CD4-positive, CD25-positive, alpha-beta regulatory T cell (primary cell): ENCODE results near the gene CYP27A1. TPM values are rescaled to one million over a fixed set of nuclear protein-coding genes. Genes with fewer than 3 reads are reported as not detected.

ENCODE experiments used
- ATAC-seq, 2 donors: fragments of 150-1000 bp; cut with Tn5 transposase; one replicate each; pipeline ENCODE4 v1.10.0; 2021; ENCODE audit warnings: low read depth in 2 of 2, moderate number of reproducible peaks in 2 of 2, moderate library complexity in 1 of 2
- DNase-seq, 3 donors: peaks; one replicate each; pipeline versions ENCODE4 v3.0.0 to v3.0.0-alpha.2; 2012 to 2022; ENCODE audit warnings: mixed read lengths in 1 of 3
- H3K27ac ChIP-seq: one replicate; pipeline ENCODE4 v1.7.0; 2013; ENCODE audit warnings: mild to moderate bottlenecking, low read length; ENCODE audit not compliant: insufficient read depth, poor library complexity, severe bottlenecking
- H3K27me3 ChIP-seq: one replicate; pipeline ENCODE4 v1.7.0; 2013; ENCODE audit warnings: low read length; ENCODE audit not compliant: control insufficient read depth, insufficient read depth
- H3K36me3 ChIP-seq: one replicate; pipeline ENCODE4 v1.7.0; 2013; ENCODE audit warnings: mild to moderate bottlenecking, low read length, moderate library complexity; ENCODE audit not compliant: control insufficient read depth, insufficient read depth
- H3K4me1 ChIP-seq: 2 replicates; pipeline ENCODE4 v1.7.0; 2013; ENCODE audit warnings: mild to moderate bottlenecking, low read length; ENCODE audit not compliant: insufficient read depth, control insufficient read depth, poor library complexity, severe bottlenecking
- H3K4me3 ChIP-seq: one replicate; pipeline ENCODE4 v1.7.0; 2013; ENCODE audit warnings: low read depth, mild to moderate bottlenecking, low read length, moderate library complexity
- H3K9me3 ChIP-seq, 2 experiments: 1 replicate in 1 of 2; 2 replicates in 1 of 2; pipeline ENCODE4 v1.7.0; 2013; ENCODE audit warnings: low read length in 2 of 2, mild to moderate bottlenecking in 1 of 2, moderate library complexity in 1 of 2; ENCODE audit not compliant: control insufficient read depth in 2 of 2
- H3K27ac Mint-ChIP-seq, 3 donors: one replicate each; pipeline ENCODE4 v1.8.0; 2020 to 2022; ENCODE audit warnings: mild to moderate bottlenecking in 3 of 3, mixed read lengths in 3 of 3, moderate library complexity in 2 of 3
- H3K27me3 Mint-ChIP-seq: one replicate; pipeline ENCODE4 v1.8.0; 2022; ENCODE audit warnings: mild to moderate bottlenecking, mixed read lengths
- H3K36me3 Mint-ChIP-seq: one replicate; pipeline ENCODE4 v1.8.0; 2020; ENCODE audit warnings: mixed read lengths
- H3K4me1 Mint-ChIP-seq, 4 donors: one replicate each; pipeline ENCODE4 v1.8.0; 2020 to 2022; ENCODE audit warnings: mixed read lengths in 4 of 4, mild to moderate bottlenecking in 1 of 4
- H3K4me3 Mint-ChIP-seq, 4 donors: one replicate each; pipeline ENCODE4 v1.8.0; 2020 to 2022; ENCODE audit warnings: mild to moderate bottlenecking in 4 of 4, mixed read lengths in 4 of 4, moderate library complexity in 3 of 4
- H3K9me3 Mint-ChIP-seq, 7 donors: one replicate each; pipeline ENCODE4 v1.8.0; 2020 to 2022; ENCODE audit warnings: mixed read lengths in 7 of 7, mild to moderate bottlenecking in 3 of 7, moderate library complexity in 2 of 7
- polyA plus RNA-seq, 4 donors: library from polyadenylated mRNA; unstranded; fragments of 300-500 nt; fragmentation: Illumina TruSeq; gene quantifications; one replicate each; pipeline ENCODE4 v1.2.3, GENCODE V29; 2021
- total RNA-seq: library from RNA; stranded (reverse); gene quantifications from one replicate; pipeline ENCODE4 v1.2.3, GENCODE V29; 2022

CYP27A1 gene
- total and polyA plus RNA-seq, 5 donors from 2014 or later: 0.13 TPM; not detected in 4

GRCh38 chr2:218805627-218806026, 23.7 kb downstream of the CYP27A1 start:
- no peak for ATAC-seq

DNA sequence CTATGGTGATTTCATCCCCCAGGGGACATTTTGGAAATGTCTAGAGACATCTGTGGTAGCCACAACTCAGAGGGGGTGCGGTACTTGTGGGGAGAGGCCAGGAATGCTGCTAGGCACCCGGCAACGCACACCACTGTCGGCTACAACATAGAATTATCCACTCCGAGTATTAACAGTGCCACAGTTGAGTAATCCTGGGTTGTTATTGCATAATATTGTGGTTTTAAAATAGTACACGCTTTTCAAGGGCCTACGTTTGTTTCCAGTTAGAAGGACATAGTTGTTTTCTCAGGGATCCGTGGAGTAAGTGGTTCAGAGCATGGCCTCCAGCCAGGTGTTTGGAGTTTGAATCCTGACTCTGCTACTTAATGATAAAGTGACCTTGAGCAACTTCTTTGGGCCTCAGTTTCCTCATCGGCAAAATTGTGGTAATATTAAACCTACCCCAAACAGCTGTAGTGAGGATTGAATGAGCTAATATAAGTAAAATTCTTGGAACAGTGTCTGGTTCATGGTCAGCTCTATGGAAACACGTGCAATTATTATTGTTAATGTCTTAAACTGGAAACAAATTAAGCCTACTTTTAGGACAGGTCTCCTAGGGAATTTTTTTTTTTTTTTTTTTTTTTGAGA, 24.5 kb downstream of the CYP27A1 start:
- peaks cover 8 to 13% of the 10 kb centered on the region in 2 experiments for H3K9me3 ChIP-seq
- H3K4me3 Mint-ChIP-seq: no peak overlapping the region
- H3K9me3 Mint-ChIP-seq: peaks cover 0 to 14% (median 5%) of the 10 kb centered on the region in 7 donors
- peaks cover 16% of the 10 kb centered on the region for H3K27me3 ChIP-seq
- no peak for ATAC-seq
- H3K27ac ChIP-seq: no peak overlapping the region
- no peak overlapping the region for H3K4me3 ChIP-seq
- H3K36me3 Mint-ChIP-seq: no peaks in the 10 kb centered on the region
- H3K27ac Mint-ChIP-seq: no peak overlapping the region
- DNase-seq: no peak
- H3K4me1 Mint-ChIP-seq: peaks cover 0 to 4% (median 1%) of the 10 kb centered on the region in 4 donors
- no peaks in the 10 kb centered on the region for H3K4me1 ChIP-seq
- H3K36me3 ChIP-seq: no peaks in the 10 kb centered on the region
- H3K27me3 Mint-ChIP-seq: peaks cover 55% of the 10 kb centered on the region

More at GRCh38 chr2:218805627-218806026, 23.7 kb downstream of the CYP27A1 start:
- Histone ChIP-seq H3K4me1 (no peaks in the 10 kb centered on the region), H3K36me3 (no peaks in the 10 kb centered on the region), H3K27me3 (peaks cover 16% of the 10 kb centered on the region), H3K9me3 (peaks cover 8 to 13% of the 10 kb centered on the region in 2 experiments), H3K27ac (no peak overlapping the region), H3K4me3 (no peak overlapping the region)
- Mint-ChIP-seq H3K4me1 (peaks cover 0 to 4% (median 1%) of the 10 kb centered on the region in 4 donors), H3K4me3 (no peak overlapping the region), H3K27me3 (peaks cover 58% of the 10 kb centered on the region), H3K9me3 (peaks cover 0 to 14% (median 5%) of the 10 kb centered on the region in 7 donors), H3K36me3 (no peaks in the 10 kb centered on the region), H3K27ac (no peak overlapping the region)
- DNase-seq: no peak

GRCh38 chr2:218807626-218808025, 25.7 kb downstream of the CYP27A1 start:
- no peak for ATAC-seq
- H3K4me3 ChIP-seq: no peak overlapping the region
- Mint-ChIP-seq H3K27me3 (peaks cover 44% of the 10 kb centered on the region), H3K4me3 (no peak overlapping the region), H3K36me3 (no peaks in the 10 kb centered on the region), H3K9me3 (peaks cover 0 to 14% (median 4%) of the 10 kb centered on the region in 7 donors), H3K27ac (no peak overlapping the region), H3K4me1 (peaks cover 0 to 4% (median 1%) of the 10 kb centered on the region in 4 donors)
- H3K27me3 ChIP-seq: peaks cover 16% of the 10 kb centered on the region
- H3K9me3 ChIP-seq: peaks cover 8 to 13% of the 10 kb centered on the region in 2 experiments
- no peak overlapping the region for H3K27ac ChIP-seq
- no peaks in the 10 kb centered on the region for H3K4me1 ChIP-seq
- no peaks in the 10 kb centered on the region for H3K36me3 ChIP-seq
- no peak for DNase-seq

GRCh38 chr2:218809515-218809914, 27.6 kb downstream of the CYP27A1 start:
- Mint-ChIP-seq H3K4me1 (peaks cover 0 to 4% (median 0%) of the 10 kb centered on the region in 4 donors), H3K27me3 (peaks cover 43% of the 10 kb centered on the region)

DNA sequence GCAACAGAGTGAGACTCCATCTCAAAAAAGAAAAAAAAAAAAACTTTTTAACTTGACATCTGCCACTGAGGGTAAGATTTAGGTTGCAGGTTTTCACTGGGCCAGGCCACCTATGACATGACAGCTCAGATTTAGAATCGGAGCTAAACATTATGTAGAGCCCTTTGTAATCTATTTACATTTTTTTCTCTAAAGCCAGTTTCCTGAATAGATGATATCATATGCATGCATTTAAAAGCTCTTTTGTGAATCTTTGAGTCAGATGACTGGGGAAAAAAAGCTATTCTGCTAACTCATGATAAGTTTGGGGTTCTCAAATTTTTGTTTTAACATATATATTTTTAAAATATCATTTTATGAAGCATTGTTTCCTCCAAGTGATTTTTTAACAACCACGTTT, 28.3 kb downstream of the CYP27A1 start:
- no peak overlapping the region for H3K27ac Mint-ChIP-seq
- peaks cover 0 to under 1% (median 0%) of the 10 kb centered on the region in 7 donors for H3K9me3 Mint-ChIP-seq
- Histone ChIP-seq H3K36me3 (no peaks in the 10 kb centered on the region), H3K27ac (no peak overlapping the region), H3K27me3 (peaks cover 7% of the 10 kb centered on the region), H3K9me3 (peaks cover under 1 to 1% of the 10 kb centered on the region in 2 experiments), H3K4me3 (no peak overlapping the region), H3K4me1 (no peaks in the 10 kb centered on the region)
- no peaks in the 10 kb centered on the region for H3K36me3 Mint-ChIP-seq
- DNase-seq (no peak), ATAC-seq (no peak)
- no peak overlapping the region for H3K4me3 Mint-ChIP-seq
- peaks cover 36% of the 10 kb centered on the region for H3K27me3 Mint-ChIP-seq
- H3K4me1 Mint-ChIP-seq: peaks cover 0 to 4% (median 0%) of the 10 kb centered on the region in 4 donors

More at GRCh38 chr2:218809515-218809914, 27.6 kb downstream of the CYP27A1 start:
- Mint-ChIP-seq H3K9me3 (peaks cover 0 to 8% (median 2%) of the 10 kb centered on the region in 7 donors), H3K4me3 (no peak overlapping the region), H3K27ac (peak overlapping the region in 1 of 3 donors; percentile 20), H3K36me3 (no peaks in the 10 kb centered on the region)
- peaks cover 13% of the 10 kb centered on the region for H3K27me3 ChIP-seq
- ATAC-seq (no peak), DNase-seq (no peak)
- H3K36me3 ChIP-seq: no peaks in the 10 kb centered on the region
- peaks cover 7 to 8% of the 10 kb centered on the region in 2 experiments for H3K9me3 ChIP-seq
- no peak overlapping the region for H3K4me3 ChIP-seq
- no peaks in the 10 kb centered on the region for H3K4me1 ChIP-seq
- no peak overlapping the region for H3K27ac ChIP-seq

DNA sequence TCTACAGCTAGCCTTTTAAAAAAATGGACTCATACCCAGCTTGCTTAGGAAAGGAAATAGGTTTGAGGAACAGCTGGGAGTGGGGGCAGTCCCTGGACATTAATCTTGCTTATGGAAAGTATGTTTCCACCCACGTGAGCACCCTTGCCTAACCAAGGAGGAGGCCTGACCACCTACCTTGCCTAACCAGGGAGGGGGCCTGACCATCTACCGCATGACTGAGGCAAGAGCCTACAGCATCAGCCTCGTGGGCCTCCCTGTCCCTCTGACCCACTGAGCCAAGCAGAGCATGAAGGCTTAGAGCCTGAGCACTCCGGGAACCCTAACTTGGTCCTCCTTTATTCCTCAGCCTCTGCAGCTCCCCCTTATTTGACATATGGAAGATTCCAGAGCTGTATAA, 29.4 kb downstream of the CYP27A1 start:
- Histone ChIP-seq H3K27me3 (peaks cover 5% of the 10 kb centered on the region), H3K4me1 (no peaks in the 10 kb centered on the region), H3K4me3 (no peak overlapping the region), H3K9me3 (no peaks in the 10 kb centered on the region), H3K36me3 (no peaks in the 10 kb centered on the region), H3K27ac (no peak overlapping the region)
- no peak for DNase-seq
- no peak for ATAC-seq
- no peak overlapping the region for H3K27ac Mint-ChIP-seq
- peaks cover 26% of the 10 kb centered on the region for H3K27me3 Mint-ChIP-seq
- H3K4me1 Mint-ChIP-seq: peaks cover 0 to 4% (median 0%) of the 10 kb centered on the region in 4 donors
- H3K36me3 Mint-ChIP-seq: no peaks in the 10 kb centered on the region
- H3K4me3 Mint-ChIP-seq: no peak overlapping the region
- no peaks in the 10 kb centered on the region for H3K9me3 Mint-ChIP-seq

DNA sequence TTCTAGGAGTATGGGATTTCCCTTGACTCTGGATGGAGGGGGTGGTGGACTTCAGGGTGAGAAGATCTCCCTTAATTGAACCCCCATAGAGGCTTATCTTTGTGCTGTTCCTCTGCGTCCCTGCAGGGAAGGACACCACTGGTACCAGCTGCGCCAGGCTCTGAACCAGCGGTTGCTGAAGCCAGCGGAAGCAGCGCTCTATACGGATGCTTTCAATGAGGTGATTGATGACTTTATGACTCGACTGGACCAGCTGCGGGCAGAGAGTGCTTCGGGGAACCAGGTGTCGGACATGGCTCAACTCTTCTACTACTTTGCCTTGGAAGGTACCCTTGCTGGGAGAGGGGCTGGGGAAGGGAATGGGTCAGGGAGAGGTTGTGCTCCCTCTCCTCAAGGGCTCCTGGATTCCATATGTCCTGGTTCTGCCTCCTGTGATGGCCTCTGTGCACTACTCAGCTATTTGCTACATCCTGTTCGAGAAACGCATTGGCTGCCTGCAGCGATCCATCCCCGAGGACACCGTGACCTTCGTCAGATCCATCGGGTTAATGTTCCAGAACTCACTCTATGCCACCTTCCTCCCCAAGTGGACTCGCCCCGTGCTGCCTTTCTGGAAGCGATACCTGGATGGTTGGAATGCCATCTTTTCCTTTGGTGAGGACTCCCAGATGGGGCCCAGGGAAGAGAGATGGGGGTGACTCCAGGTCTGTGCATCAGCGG, 30.3 kb downstream of the CYP27A1 start:
- H3K4me3 ChIP-seq: no peak overlapping the region
- H3K27ac Mint-ChIP-seq: peak overlapping the region in 1 of 3 donors; percentile 41

More for the DNA sequence above, 30.3 kb downstream of the CYP27A1 start:
- Mint-ChIP-seq H3K4me3 (no peak overlapping the region), H3K4me1 (no peaks in the 10 kb centered on the region), H3K9me3 (no peaks in the 10 kb centered on the region), H3K36me3 (no peaks in the 10 kb centered on the region), H3K27me3 (peaks cover 26% of the 10 kb centered on the region)
- Histone ChIP-seq H3K36me3 (no peaks in the 10 kb centered on the region), H3K27ac (no peak overlapping the region), H3K27me3 (peaks cover 7% of the 10 kb centered on the region), H3K4me1 (no peaks in the 10 kb centered on the region), H3K9me3 (no peaks in the 10 kb centered on the region)
- ATAC-seq (no peak), DNase-seq (no peak)
